GM18508 (cell line): ENCODE data around the gene GATB.

Experiments
- ATAC-seq: cut with Tn5 transposase; IDR thresholded peaks from one replicate; pipeline ENCODE4 v1.9.1; 2021; ENCODE audit warnings: moderate number of reproducible peaks; ENCODE audit not compliant: insufficient read depth, unreplicated experiment

The GATB gene

DNA sequence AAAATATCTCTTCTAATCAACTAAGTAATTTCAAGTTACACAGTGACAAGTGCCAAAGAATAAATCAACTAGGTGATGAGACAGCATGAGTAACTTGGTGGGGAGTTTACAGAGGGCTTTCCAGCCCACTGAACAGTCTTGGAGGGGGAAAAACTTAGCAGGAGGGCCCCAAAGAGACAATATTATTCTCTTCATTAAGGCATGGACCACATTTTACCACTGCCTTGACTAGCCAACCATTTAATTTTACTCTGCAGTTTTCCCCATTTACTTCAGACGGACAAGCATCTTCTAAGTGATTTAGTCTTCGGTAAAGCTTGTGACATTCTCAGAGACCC, 25.3 kb upstream of the GATB start:
- no peak for ATAC-seq

DNA sequence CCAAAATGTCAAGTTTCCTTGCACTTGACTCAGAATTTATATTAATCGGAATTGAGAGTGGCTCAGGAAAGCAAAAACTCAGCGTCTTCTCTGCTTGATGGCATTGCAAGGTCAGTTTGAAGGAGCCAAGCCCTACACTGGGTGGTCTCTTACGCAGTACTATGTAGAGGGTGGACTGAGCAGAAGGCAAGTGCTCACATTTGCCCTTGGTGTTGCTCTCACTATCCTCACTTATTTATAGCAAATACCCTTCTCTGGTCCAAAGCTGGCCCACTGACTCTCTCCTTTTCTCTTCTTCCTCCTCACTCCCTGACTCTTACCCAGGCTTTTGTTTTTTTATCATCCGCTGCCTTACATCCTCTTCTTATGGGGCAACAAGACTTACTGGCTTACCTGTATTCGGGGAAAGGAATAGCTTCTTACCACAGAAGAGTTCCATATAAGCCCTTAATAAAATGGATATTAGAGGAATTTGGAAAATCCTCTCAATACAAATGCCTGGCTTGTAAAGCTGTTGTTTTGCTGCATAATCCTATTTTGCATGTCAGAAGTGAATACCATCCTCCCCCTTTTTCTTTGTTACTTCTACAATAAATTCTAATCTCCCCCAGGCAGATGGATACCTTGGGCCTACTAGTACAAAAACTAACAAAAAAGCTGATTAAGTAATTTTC, 24.8 kb upstream of the GATB start:
- no peak for ATAC-seq

DNA sequence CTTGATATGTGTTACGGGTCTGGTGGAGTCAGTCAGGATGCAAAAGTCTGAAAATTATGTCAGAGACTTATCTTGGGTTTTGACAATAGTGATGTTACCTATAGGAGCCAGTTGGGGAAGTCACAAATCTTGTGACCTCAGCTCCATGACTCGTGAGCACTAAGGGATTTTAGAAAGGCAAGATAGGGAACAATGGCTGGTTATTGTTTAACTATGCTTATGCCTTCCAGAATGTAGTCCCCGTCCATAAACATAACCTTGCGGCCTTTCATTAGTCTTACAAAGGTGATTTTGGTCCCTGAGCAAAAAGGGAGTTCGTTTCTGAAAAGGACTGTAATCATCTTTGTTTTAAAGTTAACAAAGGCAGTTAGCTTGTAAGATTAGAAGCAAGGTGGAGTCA, 23.9 kb upstream of the GATB start:
- no peak for ATAC-seq

- no peak for ATAC-seq
These were observed 23.1 kb upstream of the GATB start for GRCh38 chr4:151783867-151784266.

DNA sequence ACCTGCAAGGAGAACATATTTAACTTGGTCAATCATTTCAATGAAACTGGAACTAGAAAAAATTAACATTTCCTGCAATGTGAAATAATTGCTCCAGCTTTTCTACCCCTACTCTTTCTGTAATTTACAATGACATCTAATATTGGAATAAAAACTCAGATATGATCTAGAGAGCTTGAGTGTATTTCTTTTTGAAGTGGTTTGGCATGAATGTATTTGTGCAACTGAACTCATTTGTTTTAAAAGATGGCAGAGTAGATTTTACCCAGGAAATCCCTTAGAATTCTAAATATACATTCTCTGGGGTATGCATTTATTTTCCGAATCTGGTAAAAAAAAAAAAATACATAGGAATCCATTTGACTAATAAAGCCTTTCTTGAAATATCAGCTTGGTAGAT, 21.5 kb upstream of the GATB start:
- no peak for ATAC-seq

DNA sequence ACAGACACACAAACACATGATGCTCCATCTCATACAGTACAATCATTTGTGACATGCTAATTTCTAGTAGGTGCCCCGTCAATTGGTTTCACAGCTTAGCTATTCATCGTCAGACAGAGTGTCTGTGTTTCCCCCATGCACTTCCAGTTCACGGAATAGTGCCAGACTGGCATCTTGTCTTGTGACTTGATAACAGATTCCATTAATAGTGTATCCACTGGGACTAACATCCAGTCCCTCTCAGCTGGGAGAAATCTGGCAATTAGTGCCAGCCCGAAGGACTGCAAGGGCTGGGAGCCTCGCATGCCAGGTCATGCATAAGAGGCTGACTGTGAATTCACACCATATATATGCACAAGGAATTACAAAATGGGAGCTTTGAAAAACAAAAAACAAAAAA, 20.2 kb upstream of the GATB start:
- no peak for ATAC-seq

- no peak for ATAC-seq
These were observed 16.7 kb upstream of the GATB start for GRCh38 chr4:151777471-151777870.

DNA sequence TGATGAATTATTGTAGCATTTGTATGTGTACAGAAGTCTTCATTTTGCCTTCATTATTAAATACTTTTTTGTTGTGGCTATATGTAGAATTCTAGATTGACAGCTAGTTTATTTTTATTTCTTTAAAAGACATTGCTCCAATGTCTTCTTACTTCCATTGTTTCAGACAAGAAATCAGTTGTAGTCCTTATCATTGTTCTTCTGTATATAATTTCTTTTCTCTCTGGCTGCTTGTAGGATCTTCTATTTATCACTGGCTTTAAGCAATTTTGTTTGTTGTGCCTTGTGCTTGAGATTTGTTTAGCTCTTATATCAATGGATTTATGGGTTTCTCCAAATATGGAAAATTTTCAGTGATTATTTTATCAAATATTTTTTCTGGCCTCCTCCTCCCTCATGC, 13.5 kb upstream of the GATB start:
- ATAC-seq = no peak

GRCh38 chr4:151772274-151772673, 11.5 kb upstream of the GATB start:
- ATAC-seq = no peak

DNA sequence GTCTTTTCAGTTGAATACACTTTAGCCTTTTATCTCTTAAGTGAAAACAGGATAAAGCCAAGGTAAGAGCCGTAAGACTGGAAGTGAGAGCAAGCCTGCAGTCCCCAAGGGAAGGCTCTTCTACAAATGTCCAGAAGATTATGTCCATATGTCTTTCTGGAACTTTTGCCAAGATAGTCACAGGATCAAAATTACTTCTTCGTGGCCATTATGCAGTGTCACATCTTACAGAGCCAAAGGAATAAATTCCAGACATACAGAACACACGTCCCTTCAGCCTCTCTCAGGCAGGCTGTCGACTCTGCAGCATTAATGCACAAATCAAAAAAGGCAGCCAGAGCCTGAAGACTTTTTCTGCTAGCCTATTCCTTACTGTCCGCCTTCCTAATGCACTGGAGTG, 10.9 kb upstream of the GATB start:
- ATAC-seq = no peak

GRCh38 chr4:151770154-151770553, 9.3 kb upstream of the GATB start:
- no peak for ATAC-seq

GRCh38 chr4:151768835-151769234, 8.0 kb upstream of the GATB start:
- ATAC-seq = no peak

DNA sequence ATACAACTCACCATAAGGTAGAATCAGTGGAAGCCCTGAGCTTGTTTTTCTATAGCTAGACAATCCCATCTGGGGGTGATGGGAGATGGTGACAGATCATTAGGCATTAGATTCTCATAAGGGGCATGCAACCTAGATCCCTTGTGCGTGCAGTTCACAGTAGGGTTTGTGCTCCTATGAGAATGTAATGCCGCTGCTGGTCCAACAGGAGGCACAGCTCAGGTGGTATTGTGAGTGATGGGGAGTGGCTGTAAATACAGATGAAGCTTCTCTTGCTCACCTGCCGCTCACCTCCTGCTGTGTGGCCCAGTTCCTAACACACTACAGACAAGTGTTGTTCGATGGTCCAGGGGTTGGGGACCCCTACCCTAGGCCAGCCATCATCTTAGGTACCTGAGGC, 5.9 kb upstream of the GATB start:
- no peak for ATAC-seq

- no peak for ATAC-seq
These were observed 805 bp downstream of the GATB start for GRCh38 chr4:151760002-151760401.

DNA sequence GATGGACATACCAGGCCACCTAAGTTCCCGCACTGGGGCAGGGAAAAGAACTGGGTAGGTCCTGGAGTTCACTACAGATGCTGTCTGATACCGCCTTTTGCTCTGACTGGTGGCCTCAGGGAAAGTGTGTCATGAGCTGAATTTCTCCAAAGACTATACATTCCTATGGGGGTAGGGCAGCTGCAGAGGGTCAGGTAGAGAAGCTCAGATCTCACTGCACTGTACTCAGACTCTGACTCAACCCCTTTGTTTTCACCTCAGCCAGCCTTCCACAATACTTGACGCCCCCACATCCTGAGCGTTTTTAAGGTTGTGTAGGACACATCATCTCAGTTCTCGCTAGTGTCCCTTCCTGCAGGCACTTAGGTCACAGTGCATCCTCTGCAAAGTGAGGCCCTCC, 7.8 kb downstream of the GATB start:
- ATAC-seq = no peak

GRCh38 chr4:151750156-151750555, 10.7 kb downstream of the GATB start:
- ATAC-seq = no peak

- no peak for ATAC-seq
These were observed 15.2 kb downstream of the GATB start for GRCh38 chr4:151745481-151746231.

GRCh38 chr4:151744614-151745013, 16.2 kb downstream of the GATB start:
- ATAC-seq = no peak

DNA sequence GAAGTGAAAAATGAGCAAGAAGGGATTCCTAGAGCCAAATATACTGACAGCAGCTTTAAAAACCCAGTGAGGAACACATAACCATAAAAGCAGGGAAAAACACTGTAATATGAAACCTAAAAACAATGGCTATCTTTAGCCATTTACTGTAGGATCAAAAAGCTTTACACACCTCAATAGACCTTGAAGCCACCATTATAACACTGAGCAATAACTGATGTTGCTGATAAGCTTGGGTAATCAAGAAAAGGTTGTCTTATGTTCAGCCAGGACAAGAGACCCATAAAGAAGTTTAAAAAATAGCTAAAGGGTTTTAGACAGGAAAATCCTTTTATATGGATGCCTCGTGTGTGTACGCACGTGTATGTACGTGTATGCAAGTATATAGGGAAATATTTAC, 16.9 kb downstream of the GATB start:
- ATAC-seq = no peak

DNA sequence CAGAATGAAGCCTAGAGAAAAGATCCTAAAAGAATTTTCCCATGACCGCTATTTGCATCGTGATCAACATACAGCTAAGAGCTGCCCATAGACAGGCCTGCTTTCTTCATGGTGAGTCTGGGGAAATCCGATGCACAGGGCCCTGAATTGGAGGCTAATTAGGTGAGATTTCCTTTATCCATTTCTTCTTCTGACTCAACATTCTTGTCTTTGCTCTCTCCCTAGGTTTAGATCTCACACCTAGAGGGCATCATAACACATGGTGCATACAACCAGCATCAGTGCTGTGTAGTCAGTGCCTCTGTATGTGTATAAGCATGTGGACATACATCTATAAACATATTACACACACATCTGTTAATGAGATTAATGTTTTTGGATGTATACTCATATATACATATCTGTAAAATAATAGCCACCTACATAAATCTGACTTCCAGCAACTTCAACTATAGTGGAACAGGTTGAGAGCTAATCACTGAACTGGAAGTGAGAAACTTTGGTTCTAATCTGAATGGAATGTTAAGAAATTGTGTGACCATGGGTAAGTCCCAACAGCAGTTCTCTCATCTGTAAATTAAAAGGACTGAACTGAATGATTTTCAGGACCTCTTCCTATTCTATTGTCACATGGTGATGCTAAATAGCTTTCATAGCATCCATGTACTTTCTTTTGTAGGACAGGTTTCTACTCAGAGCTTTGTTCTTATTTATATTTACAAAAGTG, 17.5 kb downstream of the GATB start:
- ATAC-seq = no peak

- no peak for ATAC-seq
These were observed 21.9 kb downstream of the GATB start for GRCh38 chr4:151738720-151739517.
